Measurements from ENCODE around the gene SYT2. TPM values are rescaled to one million over a fixed set of nuclear protein-coding genes. Genes with fewer than 3 reads are reported as not detected.
"Not testable (repeated sequence)": the region's sequence is repeated elsewhere in the genome, so short reads cannot be mapped to it uniquely, and the experiment has no call there.

SYT2 gene
- under 1 TPM; 0.27 to 0.94 (median 0.39) TPM for polyA plus RNA-seq (ENCODE audit: insufficient read length in 10 of 10)
- long read RNA-seq, donor 1 = 0 reads
- long read RNA-seq, donor 2 = 0 reads
- long read RNA-seq, donor 3 = 0 reads
- long read RNA-seq, donor 4 = 0 reads
- long read RNA-seq, donor 5 = 0 reads
- long read RNA-seq, donor 6 = 0 reads
- long read RNA-seq, donor 7 = 0 reads
- long read RNA-seq, donor 8 = 0 reads
- long read RNA-seq, donor 9 = 0 reads

DNA sequence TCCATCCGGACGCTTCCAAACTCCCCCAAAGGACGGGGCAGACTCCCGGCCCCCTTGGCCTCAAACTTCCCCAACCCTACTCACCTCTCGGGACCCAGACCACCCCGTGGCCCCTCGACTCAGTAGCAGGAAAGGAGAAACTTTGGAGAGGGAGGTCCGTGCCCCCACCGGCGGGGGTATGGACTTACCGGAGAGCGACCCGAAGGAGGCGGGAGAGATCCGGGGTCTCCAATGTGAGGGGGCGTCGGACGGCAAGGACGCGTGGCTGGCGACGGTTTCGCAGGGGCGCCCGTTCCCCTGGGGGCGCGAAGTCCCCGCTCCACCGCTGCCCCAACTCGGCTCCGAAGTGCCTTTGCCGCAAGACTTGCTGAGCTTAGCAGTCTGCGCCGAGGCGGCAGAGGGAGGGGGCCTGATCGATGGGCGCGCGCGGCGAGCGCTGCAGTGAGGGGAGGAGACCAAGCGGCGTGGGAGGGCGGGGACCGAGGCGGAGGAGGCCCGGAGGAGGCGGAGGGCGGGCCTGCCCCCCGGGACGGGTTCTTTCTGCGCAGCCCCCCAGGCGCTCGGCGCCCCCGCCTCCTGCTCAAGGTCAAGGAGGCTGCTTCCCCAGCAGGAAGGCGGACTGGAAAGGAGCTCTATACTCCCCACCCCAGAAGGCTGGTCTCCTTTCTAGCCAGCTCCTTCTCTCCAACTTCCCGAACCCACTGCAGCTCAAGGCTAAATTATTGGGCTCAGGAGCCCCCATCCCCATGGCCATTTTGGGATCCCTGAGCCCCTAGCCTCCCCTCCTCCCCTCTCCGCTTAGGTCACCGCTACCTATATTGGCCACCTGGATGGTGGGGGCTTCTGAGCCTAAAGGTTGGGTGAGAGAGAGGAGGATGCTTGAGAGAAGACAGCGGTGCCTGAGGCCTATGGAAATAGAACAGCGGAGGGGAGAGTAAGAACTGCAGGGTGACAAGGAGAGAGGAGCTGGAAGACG, at the start of gene SYT2:
SYT2 (minus strand) TSS at position 385 of the 976 bp plus-strand sequence. CDS start 104,682 bp downstream, outside the sequence.
- peak; percentile 17 to 84 (median 55) for DNase-seq

DNA sequence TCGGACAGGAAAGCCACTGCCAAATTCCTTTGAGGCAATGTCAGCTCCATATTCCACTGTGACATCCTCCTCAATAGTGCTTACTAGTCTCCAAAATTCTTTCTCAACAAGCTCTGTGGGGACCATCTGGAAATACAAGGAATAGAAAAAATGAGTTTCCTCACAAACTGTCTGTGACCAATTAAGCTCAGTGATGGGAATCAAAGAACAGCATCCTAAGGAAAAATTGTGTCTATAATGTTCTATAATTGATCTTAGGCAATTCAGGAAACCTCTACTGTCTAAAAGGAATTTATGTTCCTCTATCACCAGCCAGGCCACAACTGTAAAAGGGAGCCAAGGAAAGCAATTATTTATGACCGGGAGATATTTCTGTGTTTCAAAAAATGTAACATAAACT, 46.1 kb upstream of the SYT2 start:
- peak in 1 of 3 donors; percentile 3 for DNase-seq

DNA sequence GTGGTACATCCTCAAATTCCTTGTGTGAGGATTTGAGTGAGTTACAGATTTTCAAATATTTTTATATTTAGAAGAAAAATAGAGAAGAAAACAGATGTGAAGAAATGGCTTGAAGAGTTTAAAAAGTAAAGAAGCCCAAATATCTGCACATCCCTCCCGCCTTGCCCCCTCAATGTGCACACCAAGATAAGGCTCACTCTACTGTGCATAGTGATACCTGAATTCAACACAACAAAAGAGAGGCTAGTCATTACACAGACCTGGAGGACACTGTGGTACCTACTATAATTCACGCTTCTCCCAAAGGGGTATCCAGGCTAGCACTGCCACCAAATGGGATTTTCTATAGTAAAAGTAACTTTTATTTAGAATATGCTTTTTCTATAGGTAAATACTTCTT, 44.0 kb upstream of the SYT2 start:
- DNase-seq = no peak

DNA sequence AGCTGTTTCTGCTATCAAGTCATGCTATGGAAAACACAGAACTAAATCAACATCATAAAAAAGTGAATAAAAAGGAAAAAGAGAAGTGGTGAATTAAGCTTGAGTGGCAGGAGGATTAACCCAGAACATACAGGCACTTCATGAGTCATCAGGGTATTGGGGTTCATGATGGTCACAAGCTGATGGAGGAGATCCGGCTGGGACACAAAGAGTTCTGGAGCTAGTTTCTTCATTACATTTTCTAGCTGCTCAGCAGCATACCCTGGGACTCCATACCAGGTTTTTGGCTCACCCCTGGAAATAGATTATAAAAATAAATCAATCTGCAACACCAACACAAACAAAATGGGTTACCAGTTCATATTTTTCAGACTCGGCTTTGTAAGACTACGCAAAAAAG, 42.5 kb upstream of the SYT2 start:
- DNase-seq = no peak

DNA sequence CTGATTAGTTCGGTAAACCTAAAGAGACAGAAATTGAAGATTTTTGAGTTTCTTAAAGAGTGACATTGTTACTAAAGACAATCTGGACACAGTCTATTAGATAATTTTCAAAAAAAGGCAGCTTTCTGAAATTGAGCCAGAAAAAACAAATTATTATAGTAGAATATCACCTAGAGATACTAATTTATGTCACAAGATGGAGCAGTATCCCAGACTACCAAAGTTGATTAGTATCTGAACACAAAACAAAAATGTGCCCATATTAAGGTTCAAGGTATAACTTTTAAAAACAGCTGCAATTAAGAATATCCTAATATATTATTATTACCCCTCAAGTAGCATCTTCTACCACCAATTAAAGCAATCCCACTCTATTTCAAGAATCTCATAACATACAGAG, 40.5 kb upstream of the SYT2 start:
- DNase-seq = no peak

DNA sequence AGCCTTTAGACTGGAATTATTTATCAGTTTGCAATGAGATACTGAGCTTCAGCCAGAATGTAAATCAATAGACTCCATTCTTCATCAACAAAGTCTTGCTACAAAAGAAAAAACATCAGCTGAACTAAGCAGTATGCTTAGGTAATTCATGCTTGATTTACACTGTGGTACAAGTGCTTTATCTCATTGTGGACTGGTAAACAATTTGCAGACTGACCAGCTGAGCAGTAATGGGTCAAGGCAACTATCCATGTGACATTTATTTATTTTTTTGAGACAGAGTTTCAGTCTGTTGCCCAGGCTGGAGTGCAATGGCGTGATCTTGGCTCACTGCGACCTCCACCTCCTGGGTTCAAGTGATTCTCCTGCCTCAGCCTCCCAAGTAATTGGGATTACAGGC, 39.8 kb upstream of the SYT2 start:
- no peak for DNase-seq

DNA sequence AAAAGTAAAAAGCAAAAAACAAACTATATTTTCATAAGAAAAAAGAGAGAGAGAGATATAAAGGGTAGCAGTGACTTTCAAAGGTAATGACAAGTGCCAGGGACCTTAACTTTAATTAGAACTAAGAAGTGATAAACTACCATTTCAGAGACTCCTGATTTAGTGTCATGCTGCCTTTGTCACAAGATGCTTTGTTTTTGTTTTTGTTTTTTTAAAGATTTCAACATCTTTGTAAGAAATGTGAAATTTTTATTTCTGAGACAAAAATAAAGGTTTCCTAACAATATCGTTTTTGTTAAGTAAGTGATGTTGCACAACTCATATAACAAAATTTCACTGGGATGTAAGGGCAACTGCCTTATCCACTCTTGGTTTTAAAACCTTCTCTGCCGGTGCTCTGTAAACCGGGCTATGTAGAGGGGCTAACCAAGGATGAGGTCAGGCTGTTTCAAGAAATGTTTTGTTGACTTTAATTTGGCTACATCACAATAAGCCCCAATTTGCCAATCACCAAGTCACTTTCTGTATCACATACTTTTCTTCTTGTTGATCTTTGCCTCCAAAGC, 35.2 kb upstream of the SYT2 start:
- DNase-seq = no peak

DNA sequence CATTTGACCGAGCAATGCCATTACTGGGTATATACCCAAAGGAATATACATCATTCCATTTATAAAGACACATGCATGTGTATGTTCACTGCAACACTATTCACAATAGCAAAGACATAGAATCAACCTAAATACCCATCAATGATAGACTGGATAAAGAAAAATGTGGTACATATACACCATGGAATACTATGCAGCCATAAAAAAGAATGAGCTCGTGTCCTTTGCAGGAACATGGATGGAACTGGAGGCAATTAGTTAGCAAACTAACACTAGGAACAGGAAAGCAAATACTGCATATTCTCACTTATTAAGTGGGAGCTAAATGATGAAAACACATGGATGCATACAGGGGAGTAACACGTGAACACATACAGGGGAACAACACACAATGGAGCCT, 34.5 kb upstream of the SYT2 start:
- DNase-seq = not testable (repeated sequence)

DNA sequence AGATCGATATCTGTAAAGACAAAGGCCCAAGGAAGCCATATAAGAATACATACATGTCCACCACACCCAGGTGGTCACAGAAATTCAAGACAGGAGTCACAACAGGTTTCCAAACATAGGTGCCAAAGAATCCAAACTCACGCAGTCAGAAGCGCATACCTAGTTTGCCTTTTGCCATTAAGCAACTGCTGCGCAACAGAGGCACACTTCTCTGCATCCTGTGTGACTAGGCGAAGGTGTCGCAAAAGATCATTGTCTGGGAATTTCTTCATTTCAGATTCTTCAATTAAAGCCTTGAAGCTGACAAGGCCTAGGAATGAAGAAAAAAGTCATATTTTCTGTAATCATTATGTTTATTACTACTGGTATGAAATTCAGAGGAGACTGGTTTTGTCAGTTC, 32.2 kb upstream of the SYT2 start:
- DNase-seq = no peak

DNA sequence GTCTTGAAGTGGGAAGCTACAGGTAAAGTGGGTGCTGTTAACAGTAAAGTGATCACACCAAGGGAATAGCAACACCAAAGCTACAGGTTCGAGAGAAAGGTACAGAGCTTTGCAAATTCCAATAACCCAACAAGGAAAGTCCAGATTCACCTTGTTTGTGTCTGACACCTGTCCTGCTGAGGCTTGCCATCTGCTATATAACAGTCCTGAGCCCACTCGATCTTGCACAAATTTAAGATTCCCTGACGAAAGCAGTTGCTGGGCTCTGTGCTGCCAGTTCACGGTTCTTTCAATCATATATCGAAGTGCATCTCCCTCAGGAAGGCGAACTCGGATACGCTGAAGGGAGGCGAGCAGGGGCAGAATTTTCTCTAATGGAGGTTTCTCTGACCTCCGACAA, 23.0 kb upstream of the SYT2 start:
- no peak for DNase-seq

DNA sequence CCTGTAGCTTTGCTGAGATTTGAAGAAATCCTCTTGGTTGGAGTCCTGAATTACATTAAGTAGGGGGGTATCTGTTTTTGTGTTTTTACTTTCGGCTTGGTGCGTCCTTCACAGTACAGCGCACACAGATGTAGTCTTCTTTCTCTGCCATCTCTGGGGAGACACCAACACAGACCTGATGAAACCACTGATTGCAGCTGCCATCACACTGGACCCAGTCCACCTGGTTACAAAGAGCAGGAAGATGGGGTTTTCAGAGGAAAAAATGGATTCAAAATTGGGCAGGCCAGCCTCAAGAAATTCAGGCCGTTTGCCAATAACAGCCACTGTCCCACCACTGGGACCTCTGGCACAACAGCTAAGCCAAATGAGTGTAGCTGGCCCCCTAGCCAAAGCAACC, 18.7 kb upstream of the SYT2 start:
- DNase-seq = no peak

DNA sequence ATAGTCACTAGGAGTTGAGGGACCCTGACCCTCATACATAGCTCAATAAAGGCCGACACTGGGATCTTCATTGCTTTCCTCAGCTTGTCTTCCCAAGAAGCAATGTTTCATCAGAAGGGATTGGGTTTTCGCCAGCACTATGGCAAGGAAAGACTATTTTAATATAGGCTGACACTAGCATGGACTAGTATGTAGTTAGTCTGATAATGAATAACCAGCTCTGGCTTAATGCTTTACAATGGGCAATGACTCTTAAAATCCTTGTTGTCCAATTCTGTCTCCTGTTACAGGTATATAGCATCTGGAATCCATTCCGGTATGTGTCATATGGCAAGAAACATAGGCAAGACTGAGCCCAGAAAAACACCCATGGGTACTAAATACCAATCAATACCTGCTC, 15.3 kb upstream of the SYT2 start:
- DNase-seq = no peak

DNA sequence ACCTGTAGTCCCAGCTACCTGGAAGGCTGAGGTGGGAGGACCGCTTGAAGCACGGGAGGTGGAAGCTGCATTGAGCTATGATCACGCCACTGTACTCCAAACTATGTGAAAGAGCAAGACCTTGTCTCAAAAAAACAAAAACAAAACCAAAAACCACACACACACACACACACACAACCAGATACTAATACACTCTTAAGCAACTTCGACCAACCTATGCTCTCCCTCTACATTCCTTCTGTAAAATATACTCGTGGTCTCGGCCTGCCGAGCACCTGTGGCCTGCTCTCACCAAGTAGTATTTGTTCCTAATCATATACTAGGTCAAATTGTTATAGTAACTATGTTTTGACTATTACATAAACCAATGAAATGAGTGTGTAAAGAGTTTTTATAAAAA, 13.5 kb upstream of the SYT2 start:
- DNase-seq = no peak

DNA sequence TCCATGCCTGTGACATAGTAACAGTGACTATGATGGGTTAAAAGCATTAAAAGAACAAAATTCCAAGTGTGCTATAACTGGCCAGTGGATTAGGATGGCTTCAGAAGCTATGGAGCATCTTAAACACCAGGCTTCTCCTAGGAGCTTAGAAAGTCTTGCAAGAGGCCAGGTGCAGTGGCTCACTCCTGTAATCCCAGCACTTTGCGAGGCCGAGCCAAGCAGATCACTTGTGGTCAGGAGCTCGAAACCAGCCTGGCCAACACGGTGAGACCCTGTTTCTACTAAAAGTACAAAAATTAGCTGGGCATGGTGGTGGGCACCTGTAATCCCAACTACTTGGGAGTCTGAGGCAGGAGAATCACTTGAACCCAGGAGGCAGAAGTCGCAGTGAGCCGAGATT, 12.8 kb upstream of the SYT2 start:
- not testable (repeated sequence) for DNase-seq

DNA sequence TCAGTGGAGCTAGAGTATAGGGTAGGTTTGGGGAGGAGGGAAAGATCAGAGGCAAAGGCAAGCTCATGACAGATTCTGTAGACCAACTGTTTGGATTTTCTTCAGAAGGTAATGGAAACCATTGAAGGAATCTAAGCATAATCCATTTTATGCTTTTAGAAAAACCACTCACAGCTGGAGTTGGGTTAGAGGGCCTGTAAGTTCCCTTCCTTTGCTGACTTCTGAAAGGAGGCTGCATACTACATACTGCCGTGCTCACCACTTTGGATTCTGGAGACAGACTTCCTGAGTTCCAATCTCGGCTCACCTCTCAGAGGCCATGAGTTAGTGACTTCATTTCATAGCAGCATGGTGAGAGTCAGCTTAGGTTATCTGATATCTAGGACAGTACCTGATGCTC, 6.4 kb upstream of the SYT2 start:
- DNase-seq = no peak

DNA sequence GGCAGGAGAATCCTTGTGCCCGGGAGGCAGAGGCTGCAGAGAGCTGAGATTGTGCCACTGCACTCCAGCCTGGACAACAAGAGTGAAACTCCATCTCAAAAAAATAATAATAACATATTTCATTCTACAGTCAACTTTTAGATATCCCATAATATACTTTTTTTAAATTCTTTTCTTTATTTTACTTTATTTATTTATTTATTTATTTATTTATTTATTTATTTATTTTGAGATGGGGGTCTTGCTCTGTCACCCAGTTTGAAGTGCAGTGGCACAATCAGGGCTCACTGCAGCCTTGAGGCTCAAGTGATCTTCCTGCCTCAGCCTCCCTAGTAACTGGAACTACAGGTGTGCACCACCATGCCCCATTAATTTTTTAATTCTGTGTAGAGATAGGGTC, 3.9 kb upstream of the SYT2 start:
- DNase-seq = not testable (repeated sequence)

DNA sequence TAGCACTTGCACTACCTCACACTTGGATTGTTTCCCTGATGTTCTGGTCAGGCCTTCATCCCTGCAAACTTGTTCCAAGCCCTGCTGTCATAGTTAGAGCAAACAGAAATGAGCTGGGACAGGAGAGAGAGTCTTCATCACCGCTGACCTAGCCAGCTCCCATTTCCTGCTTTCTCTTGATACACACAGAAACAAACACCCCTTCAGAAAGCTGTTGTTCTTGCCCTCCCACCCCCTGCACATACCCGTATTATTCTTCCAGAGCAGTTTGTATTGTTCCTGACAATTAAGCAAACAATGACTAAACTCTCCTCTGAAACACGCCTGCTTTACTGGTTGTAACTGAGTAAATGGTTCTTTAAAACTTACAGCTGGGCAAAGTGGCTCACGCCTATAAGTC, 2.9 kb upstream of the SYT2 start:
- no peak for DNase-seq

DNA sequence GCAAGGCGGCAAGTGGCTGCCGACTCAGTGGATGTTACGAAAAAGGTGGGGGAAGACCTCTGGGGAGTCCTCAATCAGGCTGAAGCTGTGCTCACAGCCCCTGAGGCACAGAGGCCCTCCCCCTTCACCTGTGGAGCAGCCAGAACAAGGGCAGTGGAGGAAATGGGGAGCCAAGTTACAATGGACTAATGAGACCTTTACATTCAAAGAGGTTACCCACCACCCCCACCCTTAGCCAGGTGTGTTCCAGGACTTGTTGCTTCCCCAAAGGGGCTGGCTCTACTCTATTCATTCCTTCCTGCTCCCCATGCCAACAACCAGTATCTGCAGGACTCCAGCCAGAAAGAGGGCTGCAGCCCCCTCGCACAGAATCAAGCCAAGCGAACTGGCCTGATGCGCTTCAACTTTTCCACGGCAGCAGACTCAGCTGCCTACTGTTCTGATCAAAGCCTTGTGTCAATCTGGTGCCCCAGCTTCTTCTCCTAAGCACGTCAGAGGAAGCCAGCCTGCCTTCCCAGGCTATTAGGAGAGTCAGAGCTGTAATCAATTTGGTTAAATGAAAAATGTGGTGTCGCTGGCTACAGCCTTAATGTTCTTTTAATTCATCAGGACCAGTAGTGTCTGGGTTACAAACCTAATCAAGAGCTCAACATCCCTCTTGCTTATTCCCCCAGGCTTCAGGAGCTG, 1.8 kb upstream of the SYT2 start:
- DNase-seq = no peak

DNA sequence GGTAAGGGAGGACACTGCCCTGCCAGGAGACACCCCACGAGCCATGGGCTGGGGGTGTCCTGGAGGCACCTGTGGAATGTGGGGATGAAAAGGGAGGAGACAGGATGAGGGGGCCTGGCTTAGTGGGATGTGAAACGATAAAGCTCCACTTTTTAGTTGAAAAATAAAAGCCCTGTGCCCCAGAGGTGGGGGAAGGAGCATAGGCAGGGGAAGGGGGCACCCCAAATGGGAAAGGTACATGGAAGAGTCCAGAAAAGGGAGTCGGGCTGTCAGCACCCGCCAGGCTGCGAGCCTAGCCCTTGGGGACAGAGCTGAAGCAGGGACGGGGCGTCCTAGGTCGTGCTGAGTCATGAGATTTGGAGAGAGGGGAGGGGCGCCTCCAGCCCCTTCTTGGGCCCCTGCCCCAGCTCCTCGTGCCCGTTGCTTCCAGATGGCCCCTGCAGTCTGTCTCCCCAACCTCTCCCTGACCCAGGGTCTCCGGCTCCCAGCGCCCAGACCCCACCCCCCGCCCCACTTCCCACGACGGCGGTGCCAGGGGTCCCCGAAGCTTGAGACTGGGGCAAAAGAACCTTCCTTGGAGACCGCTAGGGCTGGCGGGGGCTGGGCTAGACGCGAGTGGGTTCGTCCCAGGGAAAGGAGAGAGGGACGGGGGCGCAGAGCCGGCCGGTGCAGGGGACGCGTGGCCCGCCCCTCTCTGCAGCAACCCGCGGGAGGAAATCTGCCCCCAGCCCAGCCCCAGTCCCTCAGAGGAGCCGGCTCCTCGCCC, 795 bp downstream of the SYT2 start:
- DNase-seq = no peak

DNA sequence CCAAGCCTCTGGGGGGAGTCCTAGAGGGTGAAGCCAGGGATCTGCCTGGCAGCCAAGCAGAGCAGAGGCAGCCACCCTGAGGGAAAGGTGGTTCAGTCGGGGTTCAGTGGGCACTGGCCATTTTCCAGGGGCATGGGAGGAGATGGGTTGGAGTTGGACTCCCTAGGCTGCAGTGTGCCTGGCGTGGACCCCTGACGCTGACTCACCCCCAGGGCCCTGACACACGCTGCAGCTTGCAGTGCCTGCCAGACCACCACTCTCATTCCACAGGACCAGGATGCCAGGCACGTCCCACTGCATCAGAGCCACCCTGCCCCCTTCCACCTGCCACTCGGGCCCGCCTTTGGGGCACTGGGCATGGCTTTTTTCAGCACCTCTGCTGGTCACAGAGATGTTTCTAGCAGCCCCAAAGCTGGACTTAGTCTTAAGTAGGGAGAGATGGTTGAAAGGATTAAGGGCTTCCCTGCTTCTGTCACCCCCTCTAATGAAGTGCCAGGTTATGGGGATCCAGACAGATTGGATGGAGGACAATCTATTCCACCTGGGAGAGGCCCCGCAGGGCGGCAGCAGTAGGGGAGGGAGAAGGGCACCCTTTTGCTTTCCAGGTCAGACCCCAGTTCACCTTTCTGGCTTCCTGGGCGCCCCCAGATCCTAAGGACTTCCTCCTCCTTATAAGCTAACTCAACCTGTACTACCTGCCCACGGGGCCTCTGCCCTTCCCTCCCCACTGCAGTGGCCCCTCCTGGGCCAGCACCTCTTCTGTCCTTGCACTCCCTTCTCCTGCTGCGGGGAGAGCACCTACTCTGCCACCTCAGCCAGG, 1.6 kb downstream of the SYT2 start:
- DNase-seq = no peak

DNA sequence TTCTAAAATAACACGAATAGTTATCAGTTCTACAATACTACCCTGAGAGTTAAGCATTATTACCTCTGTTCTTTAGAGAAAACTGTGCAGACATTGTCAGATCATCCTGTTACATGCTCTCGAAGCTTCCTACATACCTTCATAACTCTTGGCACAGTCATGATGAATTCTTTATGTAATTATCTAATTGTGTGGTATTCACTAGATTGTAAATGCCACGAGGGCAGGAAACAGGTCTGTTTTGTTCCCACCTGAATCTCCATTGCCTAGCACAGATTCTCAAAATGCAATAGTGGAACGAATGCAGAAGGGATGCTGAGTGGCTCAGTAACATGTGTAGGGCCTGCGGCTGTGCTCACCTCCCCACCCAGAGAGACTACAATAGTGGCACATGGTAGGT, 3.4 kb downstream of the SYT2 start:
- DNase-seq = no peak

Measured in muscle of back (tissue), 13 donors.